ENCODE data around the gene PWWP2A.

The PWWP2A gene

DNA sequence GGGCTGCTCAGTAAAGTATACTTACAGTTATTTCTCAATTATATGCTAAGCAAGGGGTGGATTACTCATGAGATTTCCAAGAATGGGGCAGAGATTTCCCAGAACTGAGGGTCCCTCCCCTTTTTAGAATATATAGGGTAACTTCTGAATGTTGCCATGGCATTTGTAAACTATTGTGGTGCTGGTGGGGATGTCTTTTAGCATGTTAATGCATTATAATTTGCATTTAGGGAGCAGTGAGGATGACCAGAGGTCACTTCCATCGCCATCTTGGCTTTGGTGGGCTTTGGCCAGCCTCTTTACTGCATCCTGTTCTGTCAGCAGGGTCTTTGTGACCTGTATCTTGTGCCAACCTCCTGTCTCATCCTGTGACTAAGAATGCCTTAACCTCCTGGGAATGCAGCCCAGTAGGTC, 74.9 kb downstream of the PWWP2A start:
- in situ Hi-C loops (cut with HindIII; ENCODE audit: low pct_ligation_motif_present, low pct_unique_long_range_greater_than_20kb, low sequenced_read_pairs): no loop called here
- no peak for DNase-seq

DNA sequence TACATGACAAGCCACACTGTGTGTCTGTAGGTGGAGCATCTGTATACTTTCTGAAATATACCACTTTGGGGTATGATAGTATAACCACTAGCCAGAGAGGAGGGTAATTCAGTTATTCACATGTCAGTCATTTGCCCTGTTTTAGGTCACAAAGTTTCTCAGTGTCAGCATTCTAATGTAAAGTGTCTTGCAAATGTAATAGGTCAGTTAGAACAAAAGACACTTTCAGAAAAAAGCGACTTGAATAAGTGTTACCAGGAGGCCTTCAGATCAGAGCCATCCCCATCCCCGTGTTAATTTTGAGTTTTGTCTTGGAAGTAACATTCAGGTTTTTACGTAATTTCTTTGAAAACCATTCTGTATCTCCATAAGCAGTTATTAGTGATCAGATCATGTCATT, 76.6 kb downstream of the PWWP2A start:
- in situ Hi-C loops (cut with HindIII; ENCODE audit: low pct_ligation_motif_present, low pct_unique_long_range_greater_than_20kb, low sequenced_read_pairs): no loop called here
- DNase-seq: no peak
